HG03521 (cell line): Measurements from ENCODE around the gene SLC49A3.
"Not testable (repeated sequence)": the region's sequence is repeated elsewhere in the genome, so short reads cannot be mapped to it uniquely, and the experiment has no call there.

Source experiments
- ATAC-seq: cut with Tn5 transposase; IDR thresholded peaks from one replicate; pipeline ENCODE4 v1.9.1; 2021; ENCODE audit warnings: mild to moderate bottlenecking, moderate library complexity; ENCODE audit not compliant: unreplicated experiment

SLC49A3 gene

GRCh38 chr4:688854-689681, at the start of gene SLC49A3:
Gene SLC49A3, minus strand, starts transcription at chr4:689151. Its CDS starts 24 bp downstream, at chr4:689127.
- no peak for ATAC-seq

- ATAC-seq = not testable (repeated sequence)
These were observed 47.6 kb upstream of the SLC49A3 start for GRCh38 chr4:736561-736960.

DNA sequence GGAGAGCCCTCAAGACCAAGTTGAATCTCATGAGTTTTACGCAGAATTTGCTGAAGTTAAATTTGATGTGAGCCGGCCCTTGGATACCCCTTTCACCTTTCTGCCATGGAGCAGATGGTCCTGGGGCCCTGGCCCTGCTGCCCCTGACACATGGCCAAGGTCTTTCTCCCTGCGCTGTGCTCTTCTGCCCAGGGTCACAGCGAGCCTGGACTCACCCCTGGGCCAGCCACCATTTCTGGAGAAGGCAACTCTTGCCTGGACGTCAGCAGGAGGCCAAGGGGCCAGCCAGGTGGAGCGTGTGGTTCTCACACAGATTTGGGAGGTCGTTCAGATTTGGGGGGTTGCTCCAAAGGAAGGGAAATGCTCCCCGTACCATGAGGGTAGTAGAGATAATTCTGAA, 46.6 kb upstream of the SLC49A3 start:
- ATAC-seq = no peak

DNA sequence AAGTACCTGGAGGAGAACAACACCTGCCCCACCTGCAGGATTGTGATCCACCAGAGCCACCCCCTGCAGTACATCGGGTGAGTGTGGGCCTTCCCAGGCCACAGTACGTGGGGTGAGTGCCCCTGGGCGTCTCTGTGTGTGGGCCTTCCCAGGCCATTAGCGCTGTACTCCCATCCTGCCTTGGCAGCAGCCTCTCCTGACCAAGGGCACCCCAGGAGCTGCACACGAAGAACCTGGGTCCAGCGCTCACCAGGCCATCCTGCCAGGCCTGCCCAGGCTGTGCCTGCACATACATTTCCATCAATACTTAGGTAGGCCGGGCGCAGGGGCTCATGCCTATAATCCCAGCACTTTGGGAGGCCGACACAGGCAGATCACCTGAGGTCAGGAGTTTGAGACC, 46.0 kb upstream of the SLC49A3 start:
- ATAC-seq = no peak

- ATAC-seq = no peak
These were observed 45.1 kb upstream of the SLC49A3 start for GRCh38 chr4:734075-734474.

GRCh38 chr4:733631-733980, 44.7 kb upstream of the SLC49A3 start:
- ATAC-seq = no peak

DNA sequence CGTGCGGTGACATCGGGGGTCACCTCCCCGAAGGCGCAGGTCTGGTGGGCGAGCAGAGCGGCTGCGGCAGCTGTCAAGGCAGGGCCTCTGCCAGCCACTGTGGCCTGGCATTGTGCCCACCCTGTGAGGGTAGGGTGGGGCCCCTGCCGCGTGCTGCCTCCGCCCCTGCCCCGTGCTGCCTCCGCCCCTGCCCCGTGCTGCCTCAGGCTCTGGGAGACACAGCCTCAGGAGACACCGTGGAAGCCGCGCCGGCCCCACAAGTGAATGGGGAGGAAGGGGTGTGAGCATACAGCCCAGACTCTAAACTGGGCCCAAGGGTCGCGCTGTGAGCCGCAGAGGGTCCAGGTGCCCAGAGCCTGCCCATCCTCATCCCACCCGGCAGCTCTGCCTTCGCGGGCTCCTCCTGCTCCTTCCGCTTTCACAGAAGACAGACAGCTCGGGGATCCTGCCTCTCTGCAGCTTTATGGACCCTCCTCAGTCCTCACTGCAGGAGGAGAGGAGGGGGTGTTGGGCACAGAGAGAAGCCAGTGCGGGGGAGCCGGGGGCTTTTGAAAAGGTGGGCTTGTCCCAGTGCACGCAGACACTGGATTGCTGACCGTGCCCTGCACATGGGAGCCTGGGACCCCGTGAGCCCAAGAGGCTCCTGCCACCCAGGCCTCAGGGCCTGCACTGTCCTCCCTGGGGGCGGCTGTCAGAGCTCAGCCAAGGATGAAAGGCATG, 44.1 kb upstream of the SLC49A3 start:
- no peak for ATAC-seq

DNA sequence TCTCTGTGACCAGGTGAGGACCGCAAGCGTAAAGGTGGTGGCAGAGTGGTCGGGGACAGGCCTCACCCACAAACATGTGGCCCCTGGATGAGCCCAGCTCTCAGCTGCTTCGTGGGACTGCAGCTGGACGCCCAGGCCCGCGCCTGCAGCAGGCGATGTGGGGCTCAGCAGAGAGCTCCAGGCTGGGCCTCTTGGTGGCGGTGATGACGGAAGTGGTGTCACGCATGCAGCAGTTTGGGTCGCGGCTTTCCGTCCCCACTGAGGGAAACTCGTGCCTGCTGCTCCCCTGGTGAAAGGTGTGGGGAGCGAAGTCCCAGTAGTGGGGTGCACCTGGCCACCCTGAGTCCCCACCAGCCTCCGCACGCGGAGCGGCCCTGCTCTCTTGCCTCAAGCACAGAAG, 43.5 kb upstream of the SLC49A3 start:
- no peak for ATAC-seq

DNA sequence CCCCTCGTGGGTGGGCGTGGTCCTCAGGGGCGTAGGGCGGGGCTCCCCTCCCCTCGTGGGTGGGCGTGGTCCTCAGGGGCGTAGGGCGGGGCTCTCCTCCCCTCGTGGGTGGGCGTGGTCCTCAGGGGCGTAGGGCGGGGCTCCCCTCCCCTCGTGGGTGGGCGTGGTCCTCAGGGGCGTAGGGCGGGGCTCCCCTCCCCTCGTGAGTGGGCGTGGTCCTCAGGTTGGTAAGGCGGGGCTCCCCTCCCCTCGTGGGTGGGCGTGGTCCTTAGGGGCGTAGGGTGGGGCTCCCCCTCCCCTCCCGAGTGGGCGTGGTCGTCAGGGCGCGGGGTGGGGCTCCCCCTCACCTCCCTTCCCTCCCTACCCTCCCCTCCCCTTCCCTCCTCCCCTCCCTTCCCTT, 43.0 kb upstream of the SLC49A3 start:
- not testable (repeated sequence) for ATAC-seq

GRCh38 chr4:730946-731904, 42.3 kb upstream of the SLC49A3 start:
- not testable (repeated sequence) for ATAC-seq

GRCh38 chr4:730511-730910, 41.6 kb upstream of the SLC49A3 start:
- ATAC-seq = no peak

- ATAC-seq = no peak
These were observed 40.7 kb upstream of the SLC49A3 start for GRCh38 chr4:729336-730315.

- no peak for ATAC-seq
These were observed 38.6 kb upstream of the SLC49A3 start for GRCh38 chr4:727576-727975.

DNA sequence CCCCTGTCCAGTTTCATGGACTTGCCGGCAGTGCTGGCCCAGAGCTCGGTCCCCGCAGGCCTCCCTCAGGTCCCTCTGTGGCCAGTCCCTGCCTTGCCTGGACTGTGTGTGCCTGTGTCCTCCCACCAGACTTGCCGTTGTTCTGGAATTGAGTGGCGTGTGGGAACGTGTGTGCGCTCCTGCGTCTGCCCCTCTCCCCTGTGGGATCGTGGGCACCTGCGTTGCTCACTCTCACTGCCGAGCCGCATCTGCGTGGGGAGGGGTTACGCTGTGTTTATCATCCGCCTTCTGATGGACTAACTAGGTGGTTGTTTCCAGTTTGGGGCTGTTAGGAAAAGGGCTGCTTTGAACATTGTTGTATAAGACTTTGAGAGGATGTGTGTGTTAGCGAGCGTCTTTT, 37.9 kb upstream of the SLC49A3 start:
- ATAC-seq = no peak

DNA sequence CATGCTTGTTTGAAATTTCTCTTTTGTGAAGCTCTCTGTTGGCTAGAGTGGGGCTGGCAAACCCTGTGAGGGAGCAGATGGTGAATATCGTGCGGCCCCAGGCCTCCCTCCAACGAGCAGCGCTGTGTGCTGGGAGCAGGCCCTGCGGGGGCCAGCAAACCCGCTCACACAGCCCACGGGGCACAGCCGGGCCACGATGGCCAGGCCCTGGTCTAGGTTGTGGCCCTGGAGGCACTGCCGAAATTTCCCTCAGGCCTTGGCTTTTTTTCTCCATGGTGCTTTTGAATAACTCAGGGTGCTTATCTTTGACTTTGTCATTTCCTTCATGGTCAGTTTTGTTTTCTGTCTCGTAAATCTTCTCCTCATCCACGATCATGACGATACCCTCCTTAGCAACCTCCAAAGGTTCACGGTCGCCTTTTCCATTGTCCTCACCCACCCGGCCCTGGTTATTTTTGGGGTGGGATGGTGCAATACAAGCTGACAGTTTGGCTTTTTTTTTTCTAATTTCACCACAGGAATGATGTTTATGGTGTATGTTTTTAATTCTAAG, 37.4 kb upstream of the SLC49A3 start:
- no peak for ATAC-seq

- no peak for ATAC-seq
These were observed 36.7 kb upstream of the SLC49A3 start for GRCh38 chr4:725391-726234.

GRCh38 chr4:723751-724530, 35.0 kb upstream of the SLC49A3 start:
- no peak for ATAC-seq

GRCh38 chr4:722851-723360, 34.0 kb upstream of the SLC49A3 start:
- no peak for ATAC-seq
